Type B pancreatic cell (in vitro differentiated cells): ENCODE measurements around the gene NFIX. TPM values are rescaled to one million over a fixed set of nuclear protein-coding genes. Genes with fewer than 3 reads are reported as not detected.

Experiments used
- DNase-seq: peaks from one replicate; pipeline ENCODE4 v3.0.0; 2021; ENCODE audit warnings: mixed read lengths; ENCODE audit not compliant: unreplicated experiment; ENCODE audit errors: extremely low spot score
- H3K27ac Mint-ChIP-seq: 2 replicates; pipeline ENCODE4 v1.8.0; 2021; ENCODE audit warnings: mild to moderate bottlenecking, mixed read lengths
- H3K27me3 Mint-ChIP-seq: 2 replicates; pipeline ENCODE4 v1.8.0; 2021; ENCODE audit warnings: mixed read lengths
- H3K36me3 Mint-ChIP-seq: 2 replicates; pipeline ENCODE4 v1.8.0; 2021; ENCODE audit warnings: mixed read lengths
- H3K4me1 Mint-ChIP-seq: one replicate; pipeline ENCODE4 v1.8.0; 2021; ENCODE audit warnings: mixed read lengths; ENCODE audit not compliant: unreplicated experiment
- H3K4me3 Mint-ChIP-seq: 2 replicates; pipeline ENCODE4 v1.8.0; 2021; ENCODE audit warnings: mild to moderate bottlenecking, mixed read lengths
- H3K9me3 Mint-ChIP-seq: 2 replicates; pipeline ENCODE4 v1.8.0; 2021; ENCODE audit warnings: mixed read lengths
- CTCF ChIP-seq: fragments of 200-600 bp; sonication (generic); conservative IDR thresholded peaks from 2 replicates; pipeline ENCODE4 v1.5.0; 2021; ENCODE audit warnings: antibody characterized with exemption, mild to moderate bottlenecking
- long read RNA-seq: library from polyadenylated mRNA; unstranded; transcript quantifications from one replicate; pipeline ENCODE4 v2.0.0, GENCODE V29; 2020
- total RNA-seq: library from RNA; stranded (reverse); gene quantifications from 2 replicates; pipeline ENCODE4 v1.2.1, GENCODE V29; 2021; ENCODE audit warnings: low replicate concordance

NFIX gene
- 4.2 and 12.4 TPM in 2 replicates for total RNA-seq
- long read RNA-seq: 0 reads

GRCh38 chr19:12994701-12995595 lies at the start of gene NFIX:
Gene NFIX, plus strand, starts transcription at chr19:12995475. Its CDS starts 363 bp downstream, at chr19:12995838.
- peaks cover 81% of the 10 kb centered on the region for H3K27me3 Mint-ChIP-seq
- no peak for DNase-seq
- H3K27ac Mint-ChIP-seq: peak within 1 kb of the TSS; percentile 44
- H3K4me1 Mint-ChIP-seq: peaks cover 14% of the 10 kb centered on the region
- H3K4me3 Mint-ChIP-seq: peak within 1 kb of the TSS; percentile 93
- no peaks in the 10 kb centered on the region for H3K9me3 Mint-ChIP-seq
- no peaks in the 10 kb centered on the region for H3K36me3 Mint-ChIP-seq
- no peak for TF ChIP-seq CTCF

GRCh38 chr19:12945479-12946091 lies 49.7 kb upstream of the NFIX start, which contains the start of gene RAD23A:
Gene RAD23A, plus strand, starts transcription at chr19:12945862. Its CDS starts 87 bp downstream, at chr19:12945949.
- no peaks in the 10 kb centered on the region for H3K27me3 Mint-ChIP-seq
- no peak for TF ChIP-seq CTCF
- H3K27ac Mint-ChIP-seq: peak within 1 kb of the TSS; percentile 98
- peak within 1 kb of the TSS; percentile 96 for H3K4me3 Mint-ChIP-seq
- no peaks in the 10 kb centered on the region for H3K9me3 Mint-ChIP-seq
- H3K4me1 Mint-ChIP-seq: peaks cover 24% of the 10 kb centered on the region
- peaks cover 35% of the 10 kb centered on the region for H3K36me3 Mint-ChIP-seq
- peak; percentile 99 for DNase-seq

GRCh38 chr19:12946092-12946721 lies 49.1 kb upstream of the NFIX start:
- H3K36me3 Mint-ChIP-seq: peaks cover 30% of the 10 kb centered on the region
- TF ChIP-seq CTCF: no peak

GRCh38 chr19:12946731-12947496 lies 48.4 kb upstream of the NFIX start:
- H3K27ac Mint-ChIP-seq: peak overlapping the region; percentile 96
- no peak for TF ChIP-seq CTCF
- H3K9me3 Mint-ChIP-seq: no peaks in the 10 kb centered on the region
- peaks cover 19% of the 10 kb centered on the region for H3K4me1 Mint-ChIP-seq
- peak overlapping the region; percentile 96 for H3K4me3 Mint-ChIP-seq
- no peak for DNase-seq
- peaks cover 30% of the 10 kb centered on the region for H3K36me3 Mint-ChIP-seq
- H3K27me3 Mint-ChIP-seq: no peaks in the 10 kb centered on the region

More at GRCh38 chr19:12946092-12946721, 49.1 kb upstream of the NFIX start:
- Mint-ChIP-seq H3K27ac (peak overlapping the region; percentile 98), H3K9me3 (no peaks in the 10 kb centered on the region), H3K27me3 (no peaks in the 10 kb centered on the region), H3K4me3 (peak overlapping the region; percentile 96), H3K4me1 (peaks cover 19% of the 10 kb centered on the region)
- DNase-seq: peak; percentile 84
